ENCODE results near the gene DES.

GRCh38 chr2:219421323-219421722 is 3.1 kb downstream of the DES start:
- no peak for TF ChIP-seq CTCF (IDR thresholded peaks at IDR 0.05)
- TF ChIP-seq ETV6 (CRISPR knock-in tag; IDR thresholded peaks at IDR 0.05) = no peak
- TF ChIP-seq ZNF232 (CRISPR knock-in tag; IDR thresholded peaks at IDR 0.05) = no peak
- TF ChIP-seq MAX (CRISPR knock-in tag; IDR thresholded peaks at IDR 0.05) = no peak
- TF ChIP-seq ATF1 (CRISPR knock-in tag; IDR thresholded peaks at IDR 0.05) = no peak

Measured in WTC11 (cell line).